ENCODE measurements around the gene FAM110A.

DNA sequence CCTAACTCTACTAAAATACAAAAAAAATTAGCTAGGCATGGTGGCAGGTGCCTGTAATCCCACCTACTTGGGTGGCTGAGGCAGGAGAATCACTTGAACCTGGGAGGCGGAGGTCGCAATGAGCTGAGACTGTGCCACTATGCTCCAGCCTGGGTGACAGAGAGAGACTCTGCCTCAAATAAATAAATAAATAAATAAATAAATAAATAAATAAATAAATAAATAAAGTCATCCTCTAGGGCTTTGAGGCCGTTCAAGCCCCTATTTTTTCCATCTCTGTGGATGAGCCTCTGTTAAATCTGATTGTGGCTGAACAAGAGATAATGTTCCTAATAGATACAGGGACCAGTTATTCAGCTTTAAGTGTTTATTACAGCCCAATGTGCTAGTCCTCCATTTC, 31.8 kb upstream of the FAM110A start:
- no peak for TF ChIP-seq MTA3 (IDR thresholded peaks at IDR 0.05; ENCODE audit: borderline replicate concordance)
- TF ChIP-seq, protein P1, sequence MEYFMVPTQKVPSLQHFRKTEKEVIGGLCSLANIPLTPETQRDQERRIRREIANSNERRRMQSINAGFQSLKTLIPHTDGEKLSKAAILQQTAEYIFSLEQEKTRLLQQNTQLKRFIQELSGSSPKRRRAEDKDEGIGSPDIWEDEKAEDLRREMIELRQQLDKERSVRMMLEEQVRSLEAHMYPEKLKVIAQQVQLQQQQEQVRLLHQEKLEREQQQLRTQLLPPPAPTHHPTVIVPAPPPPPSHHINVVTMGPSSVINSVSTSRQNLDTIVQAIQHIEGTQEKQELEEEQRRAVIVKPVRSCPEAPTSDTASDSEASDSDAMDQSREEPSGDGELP (CRISPR knock-in tag; IDR thresholded peaks at IDR 0.05; ENCODE audit: borderline replicate concordance) = no peak
- no peak for TF ChIP-seq POLR2A (conservative IDR thresholded peaks at IDR 0.05)
- no peak for TF ChIP-seq ZNF133 (CRISPR knock-in tag; IDR thresholded peaks at IDR 0.05)
- TF ChIP-seq, protein P2, sequence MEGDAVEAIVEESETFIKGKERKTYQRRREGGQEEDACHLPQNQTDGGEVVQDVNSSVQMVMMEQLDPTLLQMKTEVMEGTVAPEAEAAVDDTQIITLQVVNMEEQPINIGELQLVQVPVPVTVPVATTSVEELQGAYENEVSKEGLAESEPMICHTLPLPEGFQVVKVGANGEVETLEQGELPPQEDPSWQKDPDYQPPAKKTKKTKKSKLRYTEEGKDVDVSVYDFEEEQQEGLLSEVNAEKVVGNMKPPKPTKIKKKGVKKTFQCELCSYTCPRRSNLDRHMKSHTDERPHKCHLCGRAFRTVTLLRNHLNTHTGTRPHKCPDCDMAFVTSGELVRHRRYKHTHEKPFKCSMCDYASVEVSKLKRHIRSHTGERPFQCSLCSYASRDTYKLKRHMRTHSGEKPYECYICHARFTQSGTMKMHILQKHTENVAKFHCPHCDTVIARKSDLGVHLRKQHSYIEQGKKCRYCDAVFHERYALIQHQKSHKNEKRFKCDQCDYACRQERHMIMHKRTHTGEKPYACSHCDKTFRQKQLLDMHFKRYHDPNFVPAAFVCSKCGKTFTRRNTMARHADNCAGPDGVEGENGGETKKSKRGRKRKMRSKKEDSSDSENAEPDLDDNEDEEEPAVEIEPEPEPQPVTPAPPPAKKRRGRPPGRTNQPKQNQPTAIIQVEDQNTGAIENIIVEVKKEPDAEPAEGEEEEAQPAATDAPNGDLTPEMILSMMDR (IDR thresholded peaks at IDR 0.05 in 2 of 3, conservative IDR thresholded peaks at IDR 0.05 in 1 of 3; ENCODE audit: insufficient read depth in 2 of 3, low read depth in 1 of 3, low read length in 3 of 3) = no peak
- no peak for TF ChIP-seq ZFP1 (CRISPR knock-in tag; IDR thresholded peaks at IDR 0.05)
- no peak for TF ChIP-seq RCOR1 (IDR thresholded peaks at IDR 0.05; ENCODE audit: borderline replicate concordance in 1 of 2, low read depth in 2 of 2, low read length in 2 of 2)
- no peak for TF ChIP-seq PTTG1 (tag; IDR thresholded peaks at IDR 0.05; ENCODE audit: low read depth)
- no peak for TF ChIP-seq SOX6 (IDR thresholded peaks at IDR 0.05)
- TF ChIP-seq, protein P3, sequence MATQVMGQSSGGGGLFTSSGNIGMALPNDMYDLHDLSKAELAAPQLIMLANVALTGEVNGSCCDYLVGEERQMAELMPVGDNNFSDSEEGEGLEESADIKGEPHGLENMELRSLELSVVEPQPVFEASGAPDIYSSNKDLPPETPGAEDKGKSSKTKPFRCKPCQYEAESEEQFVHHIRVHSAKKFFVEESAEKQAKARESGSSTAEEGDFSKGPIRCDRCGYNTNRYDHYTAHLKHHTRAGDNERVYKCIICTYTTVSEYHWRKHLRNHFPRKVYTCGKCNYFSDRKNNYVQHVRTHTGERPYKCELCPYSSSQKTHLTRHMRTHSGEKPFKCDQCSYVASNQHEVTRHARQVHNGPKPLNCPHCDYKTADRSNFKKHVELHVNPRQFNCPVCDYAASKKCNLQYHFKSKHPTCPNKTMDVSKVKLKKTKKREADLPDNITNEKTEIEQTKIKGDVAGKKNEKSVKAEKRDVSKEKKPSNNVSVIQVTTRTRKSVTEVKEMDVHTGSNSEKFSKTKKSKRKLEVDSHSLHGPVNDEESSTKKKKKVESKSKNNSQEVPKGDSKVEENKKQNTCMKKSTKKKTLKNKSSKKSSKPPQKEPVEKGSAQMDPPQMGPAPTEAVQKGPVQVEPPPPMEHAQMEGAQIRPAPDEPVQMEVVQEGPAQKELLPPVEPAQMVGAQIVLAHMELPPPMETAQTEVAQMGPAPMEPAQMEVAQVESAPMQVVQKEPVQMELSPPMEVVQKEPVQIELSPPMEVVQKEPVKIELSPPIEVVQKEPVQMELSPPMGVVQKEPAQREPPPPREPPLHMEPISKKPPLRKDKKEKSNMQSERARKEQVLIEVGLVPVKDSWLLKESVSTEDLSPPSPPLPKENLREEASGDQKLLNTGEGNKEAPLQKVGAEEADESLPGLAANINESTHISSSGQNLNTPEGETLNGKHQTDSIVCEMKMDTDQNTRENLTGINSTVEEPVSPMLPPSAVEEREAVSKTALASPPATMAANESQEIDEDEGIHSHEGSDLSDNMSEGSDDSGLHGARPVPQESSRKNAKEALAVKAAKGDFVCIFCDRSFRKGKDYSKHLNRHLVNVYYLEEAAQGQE (IDR thresholded peaks at IDR 0.05; ENCODE audit: borderline replicate concordance) = no peak
- TF ChIP-seq, protein P3 (CRISPR knock-in tag; IDR thresholded peaks at IDR 0.05; ENCODE audit: low read depth) = no peak
- TF ChIP-seq, protein P4, sequence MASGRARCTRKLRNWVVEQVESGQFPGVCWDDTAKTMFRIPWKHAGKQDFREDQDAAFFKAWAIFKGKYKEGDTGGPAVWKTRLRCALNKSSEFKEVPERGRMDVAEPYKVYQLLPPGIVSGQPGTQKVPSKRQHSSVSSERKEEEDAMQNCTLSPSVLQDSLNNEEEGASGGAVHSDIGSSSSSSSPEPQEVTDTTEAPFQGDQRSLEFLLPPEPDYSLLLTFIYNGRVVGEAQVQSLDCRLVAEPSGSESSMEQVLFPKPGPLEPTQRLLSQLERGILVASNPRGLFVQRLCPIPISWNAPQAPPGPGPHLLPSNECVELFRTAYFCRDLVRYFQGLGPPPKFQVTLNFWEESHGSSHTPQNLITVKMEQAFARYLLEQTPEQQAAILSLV (tag; IDR thresholded peaks at IDR 0.05) = no peak
